H54 (cell line): ENCODE measurements around the gene CTNNA1.
"Not testable (repeated sequence)": the region's sequence is repeated elsewhere in the genome, so short reads cannot be mapped to it uniquely, and the experiment has no call there.

Experiments used
- DNase-seq: peaks from one replicate; pipeline ENCODE4 v3.0.0; 2011; ENCODE audit warnings: low spot score, mixed read lengths; ENCODE audit not compliant: insufficient read length
- FAIRE-seq: peaks from 3 replicates; lab custom pipeline; 2011; peaks lifted over from hg19 to GRCh38; lab: Jason Lieb, UNC
- POLR2A ChIP-seq: IDR thresholded peaks from 2 replicates; pipeline ENCODE4 v1.6.1; 2011; ENCODE audit warnings: low read depth, mild to moderate bottlenecking, low read length

The CTNNA1 gene

DNA sequence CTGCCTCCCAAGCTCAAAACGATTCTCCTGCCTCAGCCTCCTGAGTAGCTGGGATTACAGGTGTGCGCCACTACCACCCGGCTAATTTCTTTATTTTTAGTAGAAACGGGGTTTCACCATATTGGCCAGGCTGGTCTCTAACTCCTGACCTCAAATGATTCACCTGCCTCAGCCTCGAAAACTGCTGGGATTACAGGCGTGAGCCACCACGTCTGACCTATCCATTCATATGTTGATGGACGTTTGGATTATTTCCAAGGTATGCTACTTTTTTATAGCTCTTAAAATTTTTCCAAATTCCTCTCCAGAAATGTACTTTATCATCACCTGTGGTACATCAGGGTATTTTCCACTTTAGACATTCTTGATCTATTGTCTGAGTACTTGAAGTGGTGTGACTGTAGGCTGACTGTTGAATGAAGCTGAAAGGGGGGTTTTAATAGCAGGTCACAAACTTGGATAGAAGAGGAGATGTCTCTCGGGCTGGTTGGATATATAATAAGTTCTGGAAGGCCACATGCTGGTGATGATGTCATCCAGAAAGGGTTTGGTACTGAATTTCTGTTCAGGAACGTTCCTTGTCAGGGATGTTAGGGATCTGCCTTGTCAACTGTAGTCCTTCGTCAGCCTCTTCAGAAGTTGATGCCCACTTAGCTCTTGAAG, 7.4 kb downstream of the CTNNA1 start:
- TF ChIP-seq POLR2A: no peak
- DNase-seq (no peak), FAIRE-seq (no peak)

DNA sequence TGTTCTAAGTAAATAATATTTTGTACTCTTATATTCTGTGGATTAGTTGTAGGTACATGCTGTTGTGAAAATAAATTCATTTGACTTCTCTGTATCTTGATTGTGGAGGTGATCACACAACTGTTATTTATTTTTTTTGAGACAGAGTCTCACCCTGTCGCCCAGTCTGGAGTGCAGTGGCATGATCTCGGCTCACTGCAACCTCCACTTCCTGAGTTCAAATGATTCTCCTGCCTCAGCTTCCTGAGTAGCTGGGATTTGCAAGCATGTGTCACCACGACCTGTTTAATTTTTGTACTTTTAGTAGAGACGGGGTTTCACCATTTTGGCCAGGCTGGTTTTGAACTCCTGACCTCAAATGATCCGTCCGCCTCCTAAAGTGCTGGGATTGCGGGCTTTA, 7.9 kb downstream of the CTNNA1 start:
- FAIRE-seq, DNase-seq: not testable (repeated sequence)

DNA sequence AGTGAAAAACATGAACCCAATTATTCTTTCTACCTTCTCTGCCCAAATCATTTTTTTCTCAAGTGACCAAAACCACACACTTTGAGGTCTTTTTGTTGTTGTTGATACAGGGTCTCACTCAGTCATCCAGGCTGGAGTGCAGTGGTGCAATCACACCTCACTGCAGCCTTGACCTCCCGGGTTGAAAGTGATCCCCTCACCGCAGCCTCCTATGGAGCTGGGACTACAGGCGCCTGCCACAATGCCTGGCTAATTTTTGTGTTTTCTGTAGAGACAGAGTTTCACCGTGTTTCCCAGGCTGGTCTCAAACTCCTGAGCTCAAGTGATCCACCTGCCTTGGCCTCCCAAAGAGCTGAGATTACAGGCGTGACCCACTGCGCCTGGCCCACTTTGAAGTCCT, 8.4 kb downstream of the CTNNA1 start:
- not testable (repeated sequence) for FAIRE-seq, DNase-seq

DNA sequence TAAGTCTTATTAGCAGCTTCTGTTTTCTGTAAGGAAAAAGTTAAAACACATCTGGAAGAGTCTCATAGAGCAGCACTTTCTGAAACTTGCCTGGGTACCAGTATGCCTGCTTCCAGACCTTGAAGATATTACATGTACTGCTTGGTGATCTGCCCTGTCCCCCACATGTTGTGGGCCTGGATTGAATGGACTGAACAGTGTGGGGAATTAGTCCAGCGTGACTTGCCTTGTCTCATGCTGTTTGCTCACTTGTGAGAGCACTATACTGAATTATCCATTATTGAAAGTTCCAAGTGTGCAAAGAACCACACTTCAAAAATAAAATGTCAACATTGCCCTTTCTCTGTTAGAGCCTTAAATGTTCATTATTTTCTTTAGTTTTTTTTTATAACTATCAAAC, 8.9 kb downstream of the CTNNA1 start:
- TF ChIP-seq POLR2A: no peak
- FAIRE-seq (no peak), DNase-seq (no peak)

DNA sequence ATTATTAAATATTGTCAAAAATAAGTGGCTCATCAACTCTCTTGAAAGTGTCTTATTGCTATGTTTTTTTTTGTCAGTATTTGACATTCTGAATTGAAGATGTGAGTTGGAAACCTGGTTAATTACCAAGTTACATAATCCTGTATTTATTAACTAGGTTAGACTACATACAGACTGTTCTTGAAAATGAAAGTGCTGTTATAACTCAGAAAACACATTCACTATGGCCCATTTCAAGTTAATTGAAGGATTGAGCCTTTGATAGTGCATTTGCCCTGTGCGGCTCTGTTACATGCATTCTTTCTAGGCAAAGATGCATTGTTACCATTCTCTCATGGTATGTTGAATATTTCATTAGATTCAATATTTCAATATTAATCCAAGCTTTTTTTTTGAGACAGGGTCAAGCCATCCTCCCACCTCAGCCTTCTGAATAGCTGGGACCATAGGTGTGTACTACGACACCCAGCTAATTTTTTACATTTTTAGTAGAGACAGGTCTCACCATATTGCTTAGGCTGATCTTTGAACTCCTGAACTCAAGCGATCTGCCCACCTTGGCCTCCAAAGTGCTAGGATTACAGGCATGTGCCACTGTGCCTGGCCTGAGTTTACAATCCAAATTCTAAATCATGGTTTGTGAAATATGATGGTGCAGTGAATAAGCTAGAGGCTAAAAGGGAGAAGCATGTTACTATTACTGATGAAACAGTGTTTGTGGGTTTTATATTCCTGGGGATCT, 10.0 kb downstream of the CTNNA1 start:
- no peak for TF ChIP-seq POLR2A
- DNase-seq: no peak
- no peak for FAIRE-seq

DNA sequence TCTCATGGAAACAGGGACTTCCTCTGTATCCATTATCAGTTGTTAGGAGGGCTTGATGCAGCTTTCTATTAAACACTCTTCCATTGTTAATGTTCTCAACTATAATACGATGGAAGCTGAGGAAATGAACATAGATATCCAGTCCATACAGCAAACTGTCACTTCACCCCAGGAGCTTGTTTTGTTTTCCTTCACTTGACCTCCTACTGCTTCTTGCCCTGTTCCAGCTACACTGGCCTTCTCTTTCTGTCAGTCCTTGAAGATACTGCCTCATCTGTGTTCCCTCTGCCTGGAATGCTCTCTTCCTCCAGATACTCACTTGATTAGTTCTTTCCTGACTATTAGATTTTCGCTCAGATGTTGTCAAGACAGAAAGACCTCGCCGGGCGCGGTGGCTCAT, 17.1 kb downstream of the CTNNA1 start:
- DNase-seq: no peak
- TF ChIP-seq POLR2A: no peak
- FAIRE-seq: no peak

DNA sequence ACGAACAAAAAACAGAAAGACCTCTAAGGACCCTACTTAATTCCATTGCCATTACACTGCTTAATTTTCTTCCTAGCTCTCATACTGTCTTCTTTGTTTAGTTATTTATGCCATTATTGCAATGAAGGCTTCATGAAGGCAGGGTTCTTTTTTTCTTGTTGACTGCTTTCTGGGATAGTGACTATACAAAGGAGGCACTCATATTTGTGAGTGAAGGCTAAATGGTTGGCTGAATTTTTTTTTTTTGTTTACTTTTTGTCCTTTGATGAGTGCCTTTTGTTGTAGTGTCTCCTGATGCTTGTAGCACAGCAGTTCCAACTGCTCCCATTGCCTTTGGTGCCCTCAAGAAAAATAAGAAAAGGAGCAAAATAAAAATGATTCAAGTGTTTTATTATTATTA, 17.8 kb downstream of the CTNNA1 start:
- DNase-seq (no peak), FAIRE-seq (no peak)
- TF ChIP-seq POLR2A: no peak

DNA sequence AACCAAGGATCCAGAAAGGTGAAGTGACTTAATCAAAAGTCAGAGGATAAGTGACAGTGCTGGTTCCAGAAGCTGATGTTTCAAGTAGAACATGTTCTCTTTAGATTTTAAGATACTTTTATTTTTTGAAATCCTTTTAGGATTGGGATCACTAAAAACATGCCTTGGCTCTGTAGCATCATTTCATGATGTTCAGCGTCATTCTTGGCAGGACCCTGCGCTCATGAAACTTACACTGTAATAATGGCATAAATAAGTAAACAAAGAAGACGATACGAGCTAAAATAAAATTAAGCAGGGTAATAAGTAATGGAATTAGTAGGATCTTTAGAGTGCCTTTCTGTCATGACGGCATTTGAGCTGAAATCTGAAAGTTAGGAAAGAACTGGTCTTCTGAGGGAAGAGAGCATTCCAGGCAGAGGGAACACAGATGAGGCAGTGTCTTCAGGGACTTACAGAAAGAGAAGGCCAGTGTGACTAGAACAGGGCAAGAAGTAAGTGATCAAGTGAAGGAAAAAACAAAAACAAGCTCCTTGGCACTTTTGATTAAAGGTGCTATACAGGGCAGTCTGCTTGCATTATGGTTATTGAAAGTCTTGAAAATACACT, 19.9 kb downstream of the CTNNA1 start:
- TF ChIP-seq POLR2A: no peak
- no peak for DNase-seq
- FAIRE-seq: no peak

DNA sequence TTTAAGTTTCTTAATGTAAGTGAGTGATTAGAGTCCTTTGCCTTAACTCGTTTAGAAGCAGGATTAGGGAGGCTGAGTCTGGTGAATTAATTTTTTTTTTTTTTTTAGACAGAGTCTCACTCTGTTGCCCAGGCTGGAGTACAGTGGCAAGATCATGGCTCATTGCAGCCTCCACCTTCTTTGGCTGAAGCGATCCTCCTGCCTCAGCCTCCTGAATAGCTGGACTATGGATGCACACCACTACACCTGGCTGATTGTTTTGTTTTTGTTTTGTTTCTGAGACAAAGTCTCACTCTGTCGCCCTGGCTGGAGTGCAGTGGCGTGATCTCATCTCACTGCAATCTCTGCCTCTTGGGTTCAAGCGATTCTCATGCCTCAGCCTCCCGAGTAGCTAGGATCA, 20.4 kb downstream of the CTNNA1 start:
- not testable (repeated sequence) for DNase-seq, FAIRE-seq

DNA sequence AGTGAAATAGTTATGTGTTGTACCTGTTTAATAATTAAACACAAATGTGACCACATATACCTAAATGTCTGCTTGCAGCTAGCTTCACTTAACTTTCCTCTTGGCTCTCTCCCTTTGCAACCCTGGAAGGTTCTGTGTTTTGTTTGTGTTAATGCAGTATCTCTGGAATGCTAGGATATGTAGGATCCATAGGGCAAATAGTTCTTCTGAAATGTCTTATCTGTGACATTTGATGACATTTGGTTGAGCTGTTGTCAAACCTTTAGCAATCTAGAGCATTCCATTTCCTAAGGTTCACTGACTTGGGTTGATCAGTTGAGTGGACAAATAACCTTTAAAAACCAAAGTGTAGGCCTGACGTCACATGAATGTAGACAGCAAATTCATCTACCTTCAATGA, 21.8 kb downstream of the CTNNA1 start:
- TF ChIP-seq POLR2A: no peak
- no peak for DNase-seq
- no peak for FAIRE-seq

DNA sequence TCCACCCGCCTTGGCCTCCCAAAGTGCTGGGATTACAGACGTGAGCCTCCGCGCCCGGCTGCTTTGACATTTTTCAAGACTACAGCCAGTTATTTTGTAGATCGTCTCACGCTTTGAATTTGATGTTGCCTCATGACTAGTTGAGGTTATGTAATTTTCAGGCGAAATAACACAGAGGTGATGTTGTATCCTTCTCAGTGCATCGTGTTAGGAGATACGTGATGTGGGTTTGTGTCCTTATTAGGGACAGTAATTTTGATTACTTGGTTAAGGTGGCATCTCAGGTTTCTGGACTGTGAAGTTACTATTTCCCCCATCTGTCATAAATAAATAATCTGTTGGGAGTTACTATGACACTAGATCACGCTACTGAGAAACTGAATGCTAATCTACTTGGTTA, 25.0 kb downstream of the CTNNA1 start:
- TF ChIP-seq POLR2A: no peak
- DNase-seq (no peak), FAIRE-seq (no peak)

DNA sequence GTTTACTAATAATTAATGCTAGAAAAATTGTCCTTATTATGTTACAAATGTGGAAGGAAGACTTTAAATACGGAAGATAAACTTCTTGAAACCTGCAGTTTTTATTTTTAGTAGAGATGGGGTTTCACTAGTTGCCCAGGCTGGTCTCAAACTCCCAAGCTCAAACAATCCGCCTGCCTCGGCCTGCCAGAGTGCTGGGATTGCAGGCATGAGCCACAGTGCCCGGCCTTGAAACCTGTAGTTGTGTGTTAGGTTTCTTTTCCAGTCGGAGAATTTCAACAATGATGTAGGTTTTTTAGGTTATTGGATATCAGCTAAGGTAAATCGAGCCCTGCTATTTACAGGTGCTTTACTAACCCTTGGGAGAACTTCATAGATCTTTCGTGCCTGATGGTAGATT, 30.8 kb downstream of the CTNNA1 start:
- FAIRE-seq: no peak
- no peak for DNase-seq
- TF ChIP-seq POLR2A: no peak

DNA sequence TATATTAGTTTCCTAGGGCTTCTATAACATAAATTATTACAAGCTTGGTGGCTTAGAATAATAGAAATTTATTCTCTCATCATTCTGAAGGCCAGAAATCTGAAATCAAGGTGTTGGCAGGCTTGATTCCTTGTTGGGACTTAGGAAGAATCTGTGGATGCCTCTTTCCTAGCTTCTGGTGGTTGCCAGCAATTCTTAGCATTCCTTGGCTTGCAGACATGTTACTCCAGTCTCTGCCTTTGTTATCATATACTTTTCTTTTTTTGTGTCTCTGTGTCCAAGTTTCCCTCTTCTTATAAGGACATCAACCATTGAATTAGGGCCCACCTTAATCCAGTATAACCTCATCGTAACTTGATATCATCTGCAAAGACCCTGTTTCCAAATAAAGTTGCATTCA, 31.4 kb downstream of the CTNNA1 start:
- TF ChIP-seq POLR2A: no peak
- FAIRE-seq (no peak), DNase-seq (no peak)

DNA sequence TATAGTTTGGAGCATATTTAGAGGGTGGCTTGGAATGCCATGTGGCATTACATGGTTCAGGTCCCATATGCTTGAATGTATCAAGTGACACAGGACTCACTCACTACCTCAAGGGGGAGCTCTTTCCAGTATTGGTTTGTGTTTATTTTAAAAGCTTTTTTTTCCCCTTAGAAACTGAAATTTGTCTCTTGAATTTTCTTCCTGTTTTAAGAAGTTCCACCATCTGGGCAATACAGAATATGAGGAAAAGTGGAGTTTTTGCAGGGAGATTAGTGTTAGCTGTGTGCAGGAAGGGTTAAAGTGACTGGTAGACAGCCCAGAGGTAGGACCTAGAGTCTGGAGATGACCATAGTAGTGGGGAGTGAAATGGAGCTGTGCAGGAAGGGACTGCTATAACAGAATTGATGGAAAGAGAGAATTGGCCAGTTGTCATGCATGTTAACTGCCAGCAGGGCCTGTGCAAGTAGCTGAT, 36.6 kb downstream of the CTNNA1 start:
- peak; percentile 60 for FAIRE-seq
- no peak for TF ChIP-seq POLR2A
- peak; percentile 22 for DNase-seq

DNA sequence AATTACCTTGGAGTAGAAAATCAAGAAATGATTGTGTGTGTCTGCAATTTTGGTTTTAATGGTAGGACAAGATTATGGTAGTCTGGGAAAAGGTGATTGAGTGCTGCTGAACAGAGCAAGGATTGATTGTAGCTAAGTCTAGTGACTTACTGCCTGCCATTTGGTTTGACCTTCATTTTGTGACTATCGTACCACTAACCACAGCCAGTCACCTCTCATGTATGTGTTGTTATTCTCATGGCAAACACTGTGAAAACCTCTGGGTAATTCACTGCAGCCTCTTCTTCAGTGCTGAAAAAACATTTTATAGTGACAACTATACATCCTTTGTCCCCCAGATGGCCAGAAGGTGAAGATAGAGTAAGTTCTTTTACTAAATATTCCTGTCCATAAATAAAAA, 37.5 kb downstream of the CTNNA1 start:
- no peak for FAIRE-seq
- no peak for DNase-seq
- no peak for TF ChIP-seq POLR2A
